PC-9 (cell line): ENCODE data around the gene INPPL1. TPM values are rescaled to one million over a fixed set of nuclear protein-coding genes. Genes with fewer than 3 reads are reported as not detected.
A peak's percentile ranks its signal among the peaks of the same experiment; 100 is the strongest.
"Not testable (repeated sequence)": the region's sequence is repeated elsewhere in the genome, so short reads cannot be mapped to it uniquely, and the experiment has no call there.

Source experiments
- BruUV-seq: library from RNA; stranded (reverse); fragments of 400-500 nt; replicated peaks from 2 replicates; lab custom pipeline; 2021; lab: Mats Ljungman, UMichigan
- CTCF ChIA-PET: fragments of 300-600 bp; sonication (Branson Sonifier 250); formaldehyde crosslinking; loops from one replicate; lab custom pipeline; 2022; ENCODE audit warnings: antibody characterized with exemption; lab: Charles Lee
- POLR2A ChIA-PET: fragments of 300-600 bp; sonication (Branson Sonifier 250); formaldehyde crosslinking; loops from one replicate; lab custom pipeline; 2022; ENCODE audit warnings: antibody characterized with exemption; ENCODE audit not compliant: unreplicated experiment; lab: Charles Lee
- DNase-seq, 2 experiments: peaks; one replicate each; pipeline versions ENCODE4 v3.0.0 to v3.0.0-alpha.2; 2015 to 2022; ENCODE audit warnings: mixed read lengths in 1 of 2
- H2AFZ ChIP-seq: fragments of 200-600 bp; sonication (generic); 2 replicates; pipeline ENCODE4 v1.8.1; 2017; ENCODE audit warnings: antibody characterized with exemption
- H3F3A ChIP-seq: fragments of 200-600 bp; sonication (generic); 2 replicates; pipeline ENCODE4 v1.8.1; 2017; ENCODE audit warnings: antibody characterized with exemption, mild to moderate bottlenecking, low read depth; ENCODE audit not compliant: insufficient read depth
- H3K27ac ChIP-seq: fragments of 200-600 bp; sonication (generic); 2 replicates; pipeline ENCODE4 v1.6.1; 2016; ENCODE audit warnings: mixed run types
- H3K27me3 ChIP-seq: fragments of 200-600 bp; sonication (generic); 2 replicates; pipeline ENCODE4 v1.6.1; 2016; ENCODE audit warnings: low read depth, mixed run types; ENCODE audit not compliant: insufficient read depth
- H3K36me3 ChIP-seq: fragments of 200-600 bp; sonication (generic); 2 replicates; pipeline ENCODE4 v1.6.1; 2016; ENCODE audit warnings: low read depth, mixed run types
- H3K4me1 ChIP-seq: fragments of 200-600 bp; sonication (generic); replicated peaks from 2 replicates; pipeline ENCODE4 v1.6.1; 2016; ENCODE audit warnings: mixed run types; ENCODE audit not compliant: insufficient read depth
- H3K4me2 ChIP-seq: fragments of 200-600 bp; sonication (generic); 2 replicates; pipeline ENCODE4 v1.6.1; 2017; ENCODE audit warnings: mixed run types
- H3K4me3 ChIP-seq: fragments of 200-600 bp; sonication (generic); 2 replicates; pipeline ENCODE4 v1.6.1; 2016; ENCODE audit warnings: mixed run types
- H3K79me2 ChIP-seq: fragments of 200-600 bp; sonication (generic); 2 replicates; pipeline ENCODE4 v1.6.1; 2017; ENCODE audit warnings: low read depth, mixed run types
- H3K9me2 ChIP-seq: fragments of 200-600 bp; sonication (generic); 2 replicates; pipeline ENCODE4 v1.8.1; 2017; ENCODE audit warnings: mild to moderate bottlenecking; ENCODE audit not compliant: insufficient read depth
- H3K9me3 ChIP-seq: fragments of 200-600 bp; sonication (generic); 2 replicates; pipeline ENCODE4 v1.8.1; 2016; ENCODE audit warnings: low read depth; ENCODE audit not compliant: insufficient read depth
- H4K20me1 ChIP-seq: fragments of 200-600 bp; sonication (generic); 2 replicates; pipeline ENCODE4 v1.8.1; 2017; ENCODE audit not compliant: insufficient read depth
- CTCF ChIP-seq: fragments of 200-600 bp; sonication (generic); conservative IDR thresholded peaks from 2 replicates; pipeline ENCODE4 v1.6.1; 2017; ENCODE audit warnings: mixed run types, antibody characterized with exemption, mild to moderate bottlenecking, moderate library complexity
- EZH2 ChIP-seq: fragments of 200-600 bp; sonication (generic); IDR thresholded peaks from 2 replicates; pipeline ENCODE4 v1.8.0; 2017; ENCODE audit warnings: antibody characterized with exemption, low read depth
- intact Hi-C: fragments of 100-400 bp; cut with micrococcal nuclease; formaldehyde crosslinking; loops from one replicate; pipeline ENCODE4 v1.10.0; 2022; ENCODE audit not compliant: unreplicated experiment
- total RNA-seq: library from RNA; stranded (reverse); gene quantifications from 2 replicates; pipeline ENCODE4 v1.2.3, GENCODE V29; 2021

The INPPL1 gene
- total RNA-seq, 1 experiment from 2014 or later = 199 TPM

GRCh38 chr11:72190631-72191071 lies 33.9 kb upstream of the INPPL1 start:
- Histone ChIP-seq H3F3A (no peaks in the 10 kb centered on the region), H3K4me1 (peaks cover 10% of the 10 kb centered on the region), H3K4me2 (no peak overlapping the region), H4K20me1 (no peaks in the 10 kb centered on the region), H3K9me2 (peaks cover 2% of the 10 kb centered on the region; the same call in 1 of the 2 replicates), H3K79me2 (no peaks in the 10 kb centered on the region), H3K27ac (no peak overlapping the region), H3K27me3 (no peaks in the 10 kb centered on the region), H3K9me3 (no peaks in the 10 kb centered on the region), H3K4me3 (no peak overlapping the region), H3K36me3 (no peaks in the 10 kb centered on the region), H2AFZ (no peak overlapping the region)
- intact Hi-C loops = loop anchor here (5.0 kb wide), 1 partner anchor 242 kb away; the partner anchor contains the start of gene CLPB
- ChIA-PET POLR2A (no interaction called here), CTCF (no interaction called here)
- no TSS peak for BruUV-seq
- no peak for DNase-seq
- no peak for TF ChIP-seq CTCF
- no peak for TF ChIP-seq EZH2

- CTCF ChIA-PET = interaction anchor here (0.7 kb wide), 1 partner anchor 47 kb away, joined by 5 read pairs; no protein-coding TSS in a partner anchor
- TF ChIP-seq EZH2 (no peak), CTCF (no peak)
- Histone ChIP-seq H3F3A (no peaks in the 10 kb centered on the region), H4K20me1 (no peaks in the 10 kb centered on the region), H3K9me2 (peaks cover 2% of the 10 kb centered on the region; the same call in 1 of the 2 replicates), H2AFZ (no peak within 1 kb of the TSS), H3K4me3 (no peak within 1 kb of the TSS), H3K9me3 (no peaks in the 10 kb centered on the region), H3K4me2 (no peak within 1 kb of the TSS), H3K36me3 (no peaks in the 10 kb centered on the region), H3K27me3 (no peaks in the 10 kb centered on the region), H3K4me1 (peaks cover 10% of the 10 kb centered on the region), H3K27ac (no peak within 1 kb of the TSS), H3K79me2 (no peaks in the 10 kb centered on the region)
- POLR2A ChIA-PET = no interaction called here
- no TSS peak for BruUV-seq
- peak; percentile 65 to 75 for DNase-seq
- intact Hi-C loops = loop anchor here (5.0 kb wide), 1 partner anchor 240 kb away; the partner anchor contains the start of gene CLPB
These were observed 32.6 kb upstream of the INPPL1 start, which contains the start of gene FOLR1 for GRCh38 chr11:72191961-72192381. TSS of gene FOLR1 (plus strand) at chr11:72192140. CDS start at chr11:72192174, 34 bp downstream.

- H3F3A ChIP-seq = peaks cover 6% of the 10 kb centered on the region
- H3K4me2 ChIP-seq = no peak overlapping the region
- POLR2A ChIA-PET = no interaction called here
- no peak for DNase-seq
- no TSS peak for BruUV-seq
- no peaks in the 10 kb centered on the region for H4K20me1 ChIP-seq
- H3K27ac ChIP-seq = no peak overlapping the region
- H3K4me3 ChIP-seq = no peak overlapping the region
- TF ChIP-seq EZH2 = no peak
- TF ChIP-seq CTCF = no peak
- H3K9me3 ChIP-seq = no peaks in the 10 kb centered on the region
- no peaks in the 10 kb centered on the region for H3K36me3 ChIP-seq
- no peaks in the 10 kb centered on the region for H3K79me2 ChIP-seq
- peaks cover 2% of the 10 kb centered on the region; the same call in 1 of the 2 replicates for H3K9me2 ChIP-seq
- intact Hi-C loops = no loop called here
- H2AFZ ChIP-seq = no peak overlapping the region
- CTCF ChIA-PET = no interaction called here
- H3K4me1 ChIP-seq = peaks cover 28% of the 10 kb centered on the region
- H3K27me3 ChIP-seq = no peaks in the 10 kb centered on the region
These were observed 28.9 kb upstream of the INPPL1 start for GRCh38 chr11:72195518-72196270.

- intact Hi-C loops, H3K4me2 ChIP-seq, POLR2A ChIA-PET, H2AFZ ChIP-seq, H3K79me2 ChIP-seq, H4K20me1 ChIP-seq, H3K36me3 ChIP-seq, H3K27me3 ChIP-seq, H3K9me3 ChIP-seq, H3K27ac ChIP-seq, DNase-seq, H3K9me2 ChIP-seq, CTCF ChIA-PET, H3K4me3 ChIP-seq, BruUV-seq: not testable (repeated sequence)
- peaks cover 32% of the 10 kb centered on the region for H3K4me1 ChIP-seq
- H3F3A ChIP-seq = peaks cover 25% of the 10 kb centered on the region
These were observed 23.1 kb upstream of the INPPL1 start for GRCh38 chr11:72201445-72201844.
